Stomach (tissue), 9 donors: ENCODE data around the gene PGAP6. TPM values are rescaled to one million over a fixed set of nuclear protein-coding genes. Genes with fewer than 3 reads are reported as not detected.

Experiments used
- DNase-seq, 2 donors: peaks; one replicate each; pipeline versions ENCODE4 v3.0.0 to v3.0.0-alpha.2; 2013 to 2019
- H3K27ac ChIP-seq, 5 donors: fragments of 200-600 bp in 4 of 5; sonication (generic) in 4 of 5; one replicate each; pipeline ENCODE4 v1.5.1; 2013 to 2019; ENCODE audit warnings: mild to moderate bottlenecking in 1 of 5, moderate library complexity in 1 of 5
- H3K27me3 ChIP-seq, 3 donors: fragments of 200-600 bp; sonication (generic); one replicate each; pipeline ENCODE4 v1.5.1; 2017 to 2019; ENCODE audit warnings: mixed run types in 1 of 3
- H3K36me3 ChIP-seq, 4 donors: fragments of 200-600 bp; sonication (generic); 1 replicate in 3 of 4; 2 replicates in 1 of 4; pipeline ENCODE4 v1.5.1; 2016 to 2019
- H3K4me1 ChIP-seq, 4 donors: fragments of 200-600 bp; sonication (generic); one replicate each; pipeline ENCODE4 v1.5.1; 2016 to 2019
- H3K4me3 ChIP-seq, 4 donors: fragments of 200-600 bp; sonication (generic) in 3 of 4; one replicate each; pipeline ENCODE4 v1.5.1; 2016 to 2019; ENCODE audit warnings: mild to moderate bottlenecking in 1 of 4
- H3K9me3 ChIP-seq, 4 donors: fragments of 200-600 bp; sonication (generic); one replicate each; pipeline ENCODE4 v1.5.1; 2016 to 2019
- EP300 ChIP-seq: sonication (generic); formaldehyde crosslinking; IDR thresholded peaks from one replicate; pipeline ENCODE4 v1.6.1; 2017; ENCODE audit warnings: antibody characterized with exemption
- POLR2A ChIP-seq, 4 donors: fragments of 450-650 bp; IDR thresholded peaks; one replicate each; pipeline ENCODE4 v1.6.1; 2016; ENCODE audit warnings: antibody characterized with exemption in 4 of 4, control low read depth in 2 of 4, mild to moderate bottlenecking in 1 of 4, moderate library complexity in 1 of 4
- POLR2AphosphoS5 ChIP-seq, 3 donors: sonication (generic); formaldehyde crosslinking; IDR thresholded peaks; one replicate each; pipeline ENCODE4 v1.6.1; 2016; ENCODE audit warnings: antibody characterized with exemption in 3 of 3
- WGBS, 5 donors: extraction: QIAGEN DNeasy Blood & Tissue Kit in 3 of 5; methylation state at CpG; one replicate each; pipeline versions ENCODE4 v1.1.5 to v1.1.7; 2013 to 2018; 5-methylcytosine and 5-hydroxymethylcytosine counted together
- intact Hi-C: fragments of 100-400 bp; cut with DNase I; formaldehyde crosslinking; loops from one replicate; pipeline ENCODE4 v1.15.1; 2023; ENCODE audit warnings: low total_unique reads
- polyA plus RNA-seq, 3 donors: library from polyadenylated mRNA; stranded (reverse); fragments of 200-250 nt; gene quantifications; one replicate each; pipeline ENCODE4 v1.2.3, GENCODE V29; 2013
- total RNA-seq, 5 donors: library from RNA; depleted of rRNA; stranded (reverse); fragments of >200 nt; gene quantifications; one replicate each; pipeline versions ENCODE4 v1.1.0 to v1.2.3, GENCODE V29; 2014 to 2016
- TF ChIP-seq, protein P1 (sequence below), 7 experiments: fragments of 450-650 bp in 4 of 7; fragments of 200-600 bp in 3 of 7; sonication (generic) in 3 of 7; IDR thresholded peaks; one replicate each; pipeline ENCODE4 v1.5.1; 2016 to 2019; ENCODE audit warnings: antibody characterized with exemption in 7 of 7, control low read depth in 2 of 7, mild to moderate bottlenecking in 1 of 7
- donor health status: healthy with polysubstance abuse.
- donor health status: Bipolar disorder and iron deficiency.
- donor health status: healthy.

The PGAP6 gene
- total and polyA plus RNA-seq, 8 donors, result 20.7 to 364 (median 91.5) TPM

DNA sequence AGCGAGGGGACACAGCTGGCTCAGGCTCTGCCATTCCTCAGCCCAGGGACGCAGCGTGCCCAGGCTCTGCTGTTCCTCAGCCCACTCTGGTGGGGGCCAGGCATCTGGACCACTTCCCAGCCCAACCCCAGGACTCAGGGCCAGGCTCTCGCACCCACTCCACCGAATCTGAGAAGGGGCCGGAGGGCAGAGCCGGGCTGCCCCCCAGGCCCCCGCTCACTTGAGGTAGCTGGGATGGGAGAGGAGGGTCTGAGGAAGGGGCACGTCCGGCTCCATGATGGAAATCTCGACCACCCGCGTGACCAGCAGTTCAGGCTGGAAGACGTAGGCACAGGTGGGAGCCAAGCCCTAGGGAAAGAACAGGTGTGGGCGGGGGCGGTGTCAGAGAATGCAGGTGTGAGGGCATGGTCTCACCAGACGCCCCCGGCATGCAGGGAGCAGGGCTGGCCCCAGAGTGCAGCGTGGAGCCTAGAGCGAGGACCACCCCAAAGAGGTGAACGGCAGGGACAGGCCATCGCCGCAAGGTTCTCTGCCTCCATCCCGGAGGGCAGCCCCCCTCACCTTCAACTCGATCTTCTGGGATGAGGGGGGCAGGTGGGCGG lies 4.9 kb downstream of the PGAP6 start:
- intact Hi-C loops, result no loop called here
- WGBS, 5 donors, result 87 to 94% (median 91%) methylated on average over 14 to 26 of the region's 26 CpGs
- Histone ChIP-seq H3K27ac (no peak overlapping the region), H3K9me3 (no peaks in the 10 kb centered on the region), H3K36me3 (peaks cover 48 to 60% (median 58%) of the 10 kb centered on the region in 4 donors), H3K4me1 (peaks cover 25 to 31% (median 29%) of the 10 kb centered on the region in 4 donors), H3K4me3 (no peak overlapping the region), H3K27me3 (no peaks in the 10 kb centered on the region)
- TF ChIP-seq, protein P1, sequence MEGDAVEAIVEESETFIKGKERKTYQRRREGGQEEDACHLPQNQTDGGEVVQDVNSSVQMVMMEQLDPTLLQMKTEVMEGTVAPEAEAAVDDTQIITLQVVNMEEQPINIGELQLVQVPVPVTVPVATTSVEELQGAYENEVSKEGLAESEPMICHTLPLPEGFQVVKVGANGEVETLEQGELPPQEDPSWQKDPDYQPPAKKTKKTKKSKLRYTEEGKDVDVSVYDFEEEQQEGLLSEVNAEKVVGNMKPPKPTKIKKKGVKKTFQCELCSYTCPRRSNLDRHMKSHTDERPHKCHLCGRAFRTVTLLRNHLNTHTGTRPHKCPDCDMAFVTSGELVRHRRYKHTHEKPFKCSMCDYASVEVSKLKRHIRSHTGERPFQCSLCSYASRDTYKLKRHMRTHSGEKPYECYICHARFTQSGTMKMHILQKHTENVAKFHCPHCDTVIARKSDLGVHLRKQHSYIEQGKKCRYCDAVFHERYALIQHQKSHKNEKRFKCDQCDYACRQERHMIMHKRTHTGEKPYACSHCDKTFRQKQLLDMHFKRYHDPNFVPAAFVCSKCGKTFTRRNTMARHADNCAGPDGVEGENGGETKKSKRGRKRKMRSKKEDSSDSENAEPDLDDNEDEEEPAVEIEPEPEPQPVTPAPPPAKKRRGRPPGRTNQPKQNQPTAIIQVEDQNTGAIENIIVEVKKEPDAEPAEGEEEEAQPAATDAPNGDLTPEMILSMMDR (IDR thresholded peaks at IDR 0.05), result no peak
- TF ChIP-seq EP300 (no peak), POLR2A (IDR thresholded peaks at IDR 0.05) (no peak), POLR2AphosphoS5 (IDR thresholded peaks at IDR 0.05) (no peak)
- DNase-seq, result no peak

DNA sequence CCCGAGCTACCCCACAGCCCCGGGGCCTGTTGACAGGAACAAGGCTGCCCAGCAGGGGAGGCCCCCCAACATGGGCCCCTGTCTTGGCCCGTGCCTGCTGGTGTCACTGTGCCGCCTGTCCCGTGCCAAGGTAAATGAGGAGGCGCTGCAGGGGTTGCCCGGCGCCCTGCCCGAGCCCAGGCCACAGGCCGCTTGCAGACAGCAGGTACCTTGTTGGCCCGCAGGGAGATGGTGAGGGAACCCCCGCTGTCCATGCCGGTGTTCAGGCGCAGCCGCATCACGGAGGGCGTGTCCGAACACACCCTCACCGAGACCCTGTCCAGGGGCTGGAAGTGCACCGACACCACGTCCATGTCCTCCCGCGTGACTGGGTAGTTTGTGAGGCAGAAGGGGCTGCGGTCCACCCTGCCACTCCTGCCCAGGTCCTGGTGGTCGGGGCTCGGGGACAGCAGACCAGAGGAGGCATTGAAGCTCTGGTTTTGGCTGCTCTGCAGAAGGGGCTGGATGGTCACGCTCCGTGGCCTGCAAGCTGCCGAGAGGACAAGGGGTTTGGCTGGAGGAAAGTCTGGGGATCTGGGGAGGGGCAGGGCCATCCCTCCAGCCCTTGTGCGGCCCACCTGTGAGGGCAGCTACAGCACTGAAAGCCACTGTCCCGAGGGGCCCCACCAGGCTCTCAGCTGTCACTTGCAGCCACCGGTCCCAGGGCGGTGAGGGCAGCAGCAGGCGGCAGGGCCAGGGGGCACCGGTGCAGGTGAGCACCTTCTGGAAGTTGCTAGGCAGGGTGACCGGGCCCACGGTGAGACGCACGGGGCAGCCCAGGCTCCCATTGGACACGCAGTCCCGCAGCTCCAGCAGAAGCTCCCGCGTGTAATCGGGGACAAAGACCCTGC lies 5.6 kb downstream of the PGAP6 start:
- 88 to 96% (median 94%) methylated on average over 20 to 44 of the region's 44 CpGs for WGBS, 5 donors
- no peak for DNase-seq
- H3K27me3 ChIP-seq, result no peaks in the 10 kb centered on the region
- no peaks in the 10 kb centered on the region for H3K9me3 ChIP-seq
- H3K4me3 ChIP-seq, result no peak overlapping the region
- intact Hi-C loops, result no loop called here
- no peak overlapping the region for H3K27ac ChIP-seq
- TF ChIP-seq, protein P1 (IDR thresholded peaks at IDR 0.05), result no peak
- TF ChIP-seq EP300, result no peak
- no peak for TF ChIP-seq POLR2AphosphoS5 (IDR thresholded peaks at IDR 0.05)
- TF ChIP-seq POLR2A (IDR thresholded peaks at IDR 0.05), result no peak
- H3K4me1 ChIP-seq, result peaks cover 25 to 34% (median 31%) of the 10 kb centered on the region in 4 donors
- H3K36me3 ChIP-seq, result peaks cover 48 to 68% (median 66%) of the 10 kb centered on the region in 4 donors

DNA sequence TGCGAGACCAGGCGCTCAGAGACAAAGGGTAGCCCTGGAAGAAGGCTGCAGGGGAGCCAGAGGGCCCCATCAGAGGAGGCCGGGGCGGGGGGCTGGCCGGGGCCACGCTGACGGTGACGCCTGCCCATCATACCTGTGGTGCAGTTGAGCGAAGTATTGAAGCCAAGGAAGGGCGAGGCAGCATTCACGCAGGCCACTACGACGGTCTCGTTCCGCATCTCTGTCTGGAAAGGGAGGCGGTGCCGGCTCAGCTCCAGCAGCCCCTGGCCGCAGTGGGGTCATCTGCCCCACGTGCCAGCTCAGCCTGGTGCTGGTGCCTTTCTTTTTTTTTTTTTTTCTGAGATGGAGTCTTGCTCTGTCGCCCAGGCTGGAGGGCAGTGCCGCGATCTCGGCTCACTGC lies 6.6 kb downstream of the PGAP6 start:
- intact Hi-C loops, result no loop called here
- 93 to 96% (median 94%) methylated on average over 23 of the region's 23 CpGs for WGBS, 5 donors
- TF ChIP-seq EP300, result no peak
- TF ChIP-seq POLR2AphosphoS5 (IDR thresholded peaks at IDR 0.05), result no peak
- TF ChIP-seq, protein P1 (IDR thresholded peaks at IDR 0.05), result no peak
- TF ChIP-seq POLR2A (IDR thresholded peaks at IDR 0.05), result no peak
- Histone ChIP-seq H3K27me3 (no peaks in the 10 kb centered on the region), H3K9me3 (no peaks in the 10 kb centered on the region), H3K27ac (no peak overlapping the region), H3K4me1 (peaks cover 23 to 32% (median 28%) of the 10 kb centered on the region in 4 donors), H3K4me3 (no peak overlapping the region), H3K36me3 (peaks cover 48 to 68% (median 66%) of the 10 kb centered on the region in 4 donors)
- no peak for DNase-seq

- no peak for TF ChIP-seq POLR2AphosphoS5 (IDR thresholded peaks at IDR 0.05)
- TF ChIP-seq, protein P1 (IDR thresholded peaks at IDR 0.05), result no peak
- no peak for TF ChIP-seq EP300
- TF ChIP-seq POLR2A (IDR thresholded peaks at IDR 0.05), result no peak
- H3K9me3 ChIP-seq, result no peaks in the 10 kb centered on the region
- no peak overlapping the region for H3K27ac ChIP-seq
- peaks cover 22 to 32% (median 28%) of the 10 kb centered on the region in 4 donors for H3K4me1 ChIP-seq
- WGBS, 5 donors, result 65 to 73% (median 68%) methylated on average over 8 to 9 of the region's 9 CpGs
- intact Hi-C loops, result no loop called here
- peaks cover 48 to 69% (median 66%) of the 10 kb centered on the region in 4 donors for H3K36me3 ChIP-seq
- H3K27me3 ChIP-seq, result no peaks in the 10 kb centered on the region
- no peak for DNase-seq
- no peak overlapping the region for H3K4me3 ChIP-seq
Measured at GRCh38 chr16:374616-374926, 7.2 kb downstream of the PGAP6 start.
